HCT116 (cell line): ENCODE results near the gene DCK. TPM values are rescaled to one million over a fixed set of nuclear protein-coding genes. Genes with fewer than 3 reads are reported as not detected.

Source experiments
- ATAC-seq: fragments of 200-7000 bp; cut with Tn5 transposase; 2 replicates; pipeline ENCODE4 v1.9.1; 2020; ENCODE audit warnings: mild to moderate bottlenecking, moderate library complexity
- BruUV-seq: library from RNA; stranded (reverse); fragments of 400-500 nt; replicated peaks from 2 replicates; lab custom pipeline; 2021; lab: Mats Ljungman, UMichigan
- CTCF ChIA-PET: fragments of 300-600 bp; sonication (Branson Sonifier 250); formaldehyde crosslinking; loops from one replicate; lab custom pipeline; 2021; ENCODE audit warnings: antibody characterized with exemption; lab: Charles Lee
- POLR2A ChIA-PET: fragments of 300-600, 350-600 bp; sonication (Branson Sonifier 250); formaldehyde crosslinking; loops from one replicate; lab custom pipeline; 2021; ENCODE audit warnings: antibody characterized with exemption; lab: Charles Lee
- RAD21 ChIA-PET, 2 experiments: fragments of 300-600 bp; sonication (Branson Sonifier 250); formaldehyde crosslinking; loops; one replicate each; lab custom pipeline; 2023; ENCODE audit warnings: low total read pairs in 2 of 2; ENCODE audit not compliant: uncharacterized antibody in 2 of 2, unreplicated experiment in 2 of 2, low non-redundant PET in 1 of 2; lab: Charles Lee
- DNase-seq: peaks from one replicate; pipeline ENCODE4 v3.0.0-alpha.2; 2010; ENCODE audit warnings: low read depth, low spot score
- H2AFZ ChIP-seq: fragments of 200-600 bp; shearing (Covaris generic), sonication (generic); 2 replicates; pipeline ENCODE4 v1.6.1; 2017; ENCODE audit warnings: low read depth, mixed run types, mixed read lengths, antibody characterized with exemption, low read length; ENCODE audit not compliant: poor library complexity, severe bottlenecking
- H3K27ac ChIP-seq: 2 replicates; pipeline ENCODE4 v1.5.1; 2012; ENCODE audit warnings: low read depth, low read length
- H3K27me3 ChIP-seq: fragments of 200-600 bp; sonication (generic); 2 replicates; pipeline ENCODE4 v1.6.1; 2016; ENCODE audit warnings: mixed run types, low read length, mixed read lengths; ENCODE audit not compliant: insufficient read depth
- H3K36me3 ChIP-seq, 2 experiments: fragments of 200-500 bp in 1 of 2; fragments of 200-600 bp in 1 of 2; sonication (Bioruptor generic) in 1 of 2; sonication (generic) in 1 of 2; 2 replicates each; pipeline versions ENCODE4 v1.5.1 to v1.6.1; 2014 to 2016; ENCODE audit warnings: low read length in 2 of 2, inconsistent platforms in 1 of 2, mixed read lengths in 1 of 2, mixed run types in 1 of 2; ENCODE audit not compliant: insufficient read depth in 2 of 2, control insufficient read depth in 1 of 2
- H3K4me1 ChIP-seq, 2 experiments: fragments of 200-600 bp in 1 of 2; sonication (generic) in 1 of 2; 2 replicates each; pipeline versions ENCODE4 v1.5.1 to v1.6.1; 2012 to 2017; ENCODE audit warnings: low read length in 2 of 2, inconsistent platforms in 1 of 2, mild to moderate bottlenecking in 1 of 2, mixed read lengths in 1 of 2, mixed run types in 1 of 2, moderate library complexity in 1 of 2; ENCODE audit not compliant: insufficient read depth in 2 of 2, control insufficient read depth in 1 of 2
- H3K4me2 ChIP-seq: fragments of 200-600 bp; sonication (generic); 2 replicates; pipeline ENCODE4 v1.6.1; 2017; ENCODE audit warnings: mixed run types, low read length, mixed read lengths
- H3K4me3 ChIP-seq, 2 experiments: fragments of 200-600 bp in 1 of 2; sonication (generic) in 1 of 2; replicated peaks in 1 of 2; 2 replicates each; pipeline ENCODE4 v1.5.1; 2011 to 2016; ENCODE audit warnings: low read length in 2 of 2, control low read depth in 1 of 2, low read depth in 1 of 2, mild to moderate bottlenecking in 1 of 2, mixed read lengths in 1 of 2, mixed run types in 1 of 2
- H3K79me2 ChIP-seq: fragments of 200-600 bp; sonication (generic); 2 replicates; pipeline ENCODE4 v1.6.1; 2017; ENCODE audit warnings: mild to moderate bottlenecking, mixed run types, low read length, moderate library complexity, mixed read lengths; ENCODE audit not compliant: insufficient read depth
- H3K9ac ChIP-seq: fragments of 200-600 bp; sonication (generic); 2 replicates; pipeline ENCODE4 v1.6.1; 2016; ENCODE audit warnings: low read length, mixed read lengths
- H3K9me2 ChIP-seq: fragments of 200-600 bp; sonication (generic), shearing (Covaris generic); 2 replicates; pipeline ENCODE4 v1.6.1; 2017; ENCODE audit warnings: mixed run types, mild to moderate bottlenecking, moderate library complexity; ENCODE audit not compliant: insufficient read depth
- H3K9me3 ChIP-seq, 2 experiments: fragments of 200-500 bp in 1 of 2; fragments of 200-600 bp in 1 of 2; sonication (Bioruptor generic) in 1 of 2; sonication (generic) in 1 of 2; 2 replicates each; pipeline ENCODE4 v1.6.1; 2014 to 2017; ENCODE audit warnings: low read length in 2 of 2, mixed read lengths in 2 of 2, inconsistent platforms in 1 of 2, low read depth in 1 of 2, mild to moderate bottlenecking in 1 of 2, mixed run types in 1 of 2, moderate library complexity in 1 of 2; ENCODE audit not compliant: control insufficient read depth in 1 of 2, insufficient read depth in 1 of 2
- H4K20me1 ChIP-seq: fragments of 200-600 bp; sonication (generic), shearing (Covaris generic); 2 replicates; pipeline ENCODE4 v1.6.1; 2017; ENCODE audit warnings: mixed run types, mild to moderate bottlenecking, moderate library complexity; ENCODE audit not compliant: insufficient read depth
- CBX3 ChIP-seq: IDR thresholded peaks from 2 replicates; pipeline ENCODE4 v1.6.1; 2012; ENCODE audit warnings: low read depth
- ELF1 ChIP-seq: IDR thresholded peaks from 2 replicates; pipeline ENCODE4 v1.6.1; 2012; ENCODE audit warnings: low read depth, borderline replicate concordance
- POLR2A ChIP-seq: IDR thresholded peaks from 2 replicates; pipeline ENCODE4 v1.7.0; 2011; ENCODE audit warnings: borderline replicate concordance; ENCODE audit not compliant: insufficient read depth, insufficient read length; ENCODE audit errors: extremely low read depth
- POLR2AphosphoS5 ChIP-seq: IDR thresholded peaks from 2 replicates; pipeline ENCODE4 v1.6.1; 2011; ENCODE audit warnings: mild to moderate bottlenecking, low read depth, low read length, moderate library complexity
- RAD21 ChIP-seq: IDR thresholded peaks from 2 replicates; pipeline ENCODE4 v1.6.1; 2012; ENCODE audit warnings: low read depth, mild to moderate bottlenecking
- SIN3A ChIP-seq: IDR thresholded peaks from 2 replicates; pipeline ENCODE4 v1.6.1; 2012; ENCODE audit warnings: low read depth
- SP1 ChIP-seq: IDR thresholded peaks from 2 replicates; pipeline ENCODE4 v1.6.1; 2012; ENCODE audit warnings: low read depth
- SRF ChIP-seq: IDR thresholded peaks from 2 replicates; pipeline ENCODE4 v1.6.1; 2012; ENCODE audit warnings: low read depth
- TCF7L2 ChIP-seq: IDR thresholded peaks from 2 replicates; pipeline ENCODE4 v1.7.0; 2011; ENCODE audit warnings: borderline replicate concordance, inconsistent platforms; ENCODE audit not compliant: insufficient read depth, insufficient read length; ENCODE audit errors: extremely low read depth
- YY1 ChIP-seq: IDR thresholded peaks from 2 replicates; pipeline ENCODE4 v1.6.1; 2011; ENCODE audit warnings: low read length, low read depth, moderate library complexity, mild to moderate bottlenecking; ENCODE audit not compliant: insufficient replicate concordance; ENCODE audit errors: extremely low read depth
- ZFX ChIP-seq: fragments of 450-650 bp; IDR thresholded peaks from 2 replicates; pipeline ENCODE4 v1.6.1; 2017
- ZNF274 ChIP-seq: fragments of 200-500 bp; sonication (Bioruptor generic); IDR thresholded peaks from 2 replicates; pipeline ENCODE4 v1.6.1; 2014; ENCODE audit warnings: mild to moderate bottlenecking, low read depth, low read length, inconsistent platforms
- intact Hi-C: fragments of 100-400 bp; cut with micrococcal nuclease; formaldehyde crosslinking; loops from 2 replicates; pipeline ENCODE4 v1.10.0; 2022
- total RNA-seq: library from RNA; stranded (reverse); gene quantifications from one replicate; pipeline ENCODE4 v1.2.1, GENCODE V29; 2021; ENCODE audit not compliant: unreplicated experiment
- TF ChIP-seq, protein P1 (sequence below): IDR thresholded peaks from 2 replicates; pipeline ENCODE4 v1.6.1; 2012
- TF ChIP-seq, protein P2 (sequence below), 3 experiments: fragments of 200-600 bp in 1 of 3; sonication (generic) in 1 of 3; IDR thresholded peaks in 2 of 3; conservative IDR thresholded peaks in 1 of 3; 2 replicates each; pipeline ENCODE4 v1.5.1; 2012 to 2017; ENCODE audit warnings: low read depth in 2 of 3, low read length in 2 of 3, antibody characterized with exemption in 1 of 3, borderline replicate concordance in 1 of 3, control low read depth in 1 of 3, mild to moderate bottlenecking in 1 of 3, mixed read lengths in 1 of 3, mixed run types in 1 of 3, moderate library complexity in 1 of 3; ENCODE audit not compliant: insufficient read depth in 1 of 3
- TF ChIP-seq, protein P3 (sequence below): IDR thresholded peaks from 2 replicates; pipeline ENCODE4 v1.6.1; 2012

Gene DCK
- total RNA-seq, 1 experiment from 2014 or later, result 23.0 TPM

GRCh38 chr4:70994069-70994366, 569 bp downstream of the DCK start (continued):
- TF ChIP-seq ZNF274, result no peak
- no peak for TF ChIP-seq ELF1
- no peak for TF ChIP-seq SP1
- no peak for TF ChIP-seq CBX3

DNA sequence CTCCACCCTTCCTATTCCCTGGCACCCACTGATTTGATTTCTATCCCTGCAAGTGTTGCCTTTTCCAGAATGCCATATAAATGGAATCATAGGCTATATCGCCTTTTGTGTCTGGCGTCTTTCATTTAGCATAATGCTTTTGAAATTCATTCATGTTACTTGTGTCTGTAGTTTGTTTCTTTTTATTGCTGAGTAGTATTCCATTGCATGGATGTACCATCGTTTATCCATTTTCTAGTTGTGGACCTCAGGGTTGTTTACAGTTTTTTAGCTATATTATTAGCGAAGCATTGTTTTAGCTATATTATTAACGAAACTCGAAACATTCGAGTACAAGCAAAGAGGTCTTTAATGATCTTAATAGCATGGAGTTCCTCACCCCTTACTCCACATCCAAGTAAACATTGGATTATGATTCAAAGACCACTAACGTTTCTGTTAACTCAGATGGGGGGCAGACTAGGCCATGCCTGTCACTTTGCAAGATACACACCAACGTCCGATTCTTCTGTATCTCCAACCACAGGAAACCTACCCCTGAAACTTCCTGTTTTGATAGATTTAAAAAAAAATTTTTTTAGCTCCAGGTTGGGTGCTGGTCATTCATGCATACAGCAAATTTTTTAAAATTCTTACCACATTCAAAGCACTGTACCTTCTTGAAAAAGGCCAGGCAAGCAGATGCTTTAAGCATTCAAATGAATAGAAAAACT, 1.1 kb downstream of the DCK start:
- no peaks in the 10 kb centered on the region for H4K20me1 ChIP-seq
- no peaks in the 10 kb centered on the region for H3K9me2 ChIP-seq
- H3K4me3 ChIP-seq, result peak overlapping the region; percentile 95
- ChIA-PET POLR2A (no interaction called here), CTCF (interaction anchor here (5.1 kb wide), 1 partner anchor 16 kb away, joined by 28 read pairs; no protein-coding TSS in a partner anchor), RAD21 (no interaction called here)
- H3K9me3 ChIP-seq, result no peaks in the 10 kb centered on the region
- peaks cover 0 to 20% of the 10 kb centered on the region in 2 experiments; a peak in 3 of 4 replicates for H3K4me1 ChIP-seq
- H3K36me3 ChIP-seq, result peaks cover 2 to 13% of the 10 kb centered on the region in 2 experiments; a peak in 1 of 4 replicates
- no peak for DNase-seq
- no peak overlapping the region for H2AFZ ChIP-seq
- peak overlapping the region; percentile 84 for H3K4me2 ChIP-seq
- BruUV-seq, result TSS peak; percentile 51
- peaks cover 49% of the 10 kb centered on the region for H3K79me2 ChIP-seq
- no peak for TF ChIP-seq RAD21
- TF ChIP-seq ZFX, result no peak
- TF ChIP-seq, protein P1, sequence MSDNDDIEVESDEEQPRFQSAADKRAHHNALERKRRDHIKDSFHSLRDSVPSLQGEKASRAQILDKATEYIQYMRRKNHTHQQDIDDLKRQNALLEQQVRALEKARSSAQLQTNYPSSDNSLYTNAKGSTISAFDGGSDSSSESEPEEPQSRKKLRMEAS, result no peak
- no peak for TF ChIP-seq TCF7L2
- TF ChIP-seq POLR2A, result no peak
- no peak for TF ChIP-seq SIN3A
- TF ChIP-seq ELF1, result no peak
- TF ChIP-seq ZNF274, result no peak
- no peak for TF ChIP-seq POLR2AphosphoS5
- TF ChIP-seq, protein P2, sequence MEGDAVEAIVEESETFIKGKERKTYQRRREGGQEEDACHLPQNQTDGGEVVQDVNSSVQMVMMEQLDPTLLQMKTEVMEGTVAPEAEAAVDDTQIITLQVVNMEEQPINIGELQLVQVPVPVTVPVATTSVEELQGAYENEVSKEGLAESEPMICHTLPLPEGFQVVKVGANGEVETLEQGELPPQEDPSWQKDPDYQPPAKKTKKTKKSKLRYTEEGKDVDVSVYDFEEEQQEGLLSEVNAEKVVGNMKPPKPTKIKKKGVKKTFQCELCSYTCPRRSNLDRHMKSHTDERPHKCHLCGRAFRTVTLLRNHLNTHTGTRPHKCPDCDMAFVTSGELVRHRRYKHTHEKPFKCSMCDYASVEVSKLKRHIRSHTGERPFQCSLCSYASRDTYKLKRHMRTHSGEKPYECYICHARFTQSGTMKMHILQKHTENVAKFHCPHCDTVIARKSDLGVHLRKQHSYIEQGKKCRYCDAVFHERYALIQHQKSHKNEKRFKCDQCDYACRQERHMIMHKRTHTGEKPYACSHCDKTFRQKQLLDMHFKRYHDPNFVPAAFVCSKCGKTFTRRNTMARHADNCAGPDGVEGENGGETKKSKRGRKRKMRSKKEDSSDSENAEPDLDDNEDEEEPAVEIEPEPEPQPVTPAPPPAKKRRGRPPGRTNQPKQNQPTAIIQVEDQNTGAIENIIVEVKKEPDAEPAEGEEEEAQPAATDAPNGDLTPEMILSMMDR (IDR thresholded peaks at IDR 0.05 in 2 of 3, conservative IDR thresholded peaks at IDR 0.05 in 1 of 3; ENCODE audit: borderline replicate concordance in 1 of 3, insufficient read depth in 1 of 3, low read depth in 2 of 3, low read length in 2 of 3), result no peak
- TF ChIP-seq YY1, result no peak
- TF ChIP-seq, protein P3, sequence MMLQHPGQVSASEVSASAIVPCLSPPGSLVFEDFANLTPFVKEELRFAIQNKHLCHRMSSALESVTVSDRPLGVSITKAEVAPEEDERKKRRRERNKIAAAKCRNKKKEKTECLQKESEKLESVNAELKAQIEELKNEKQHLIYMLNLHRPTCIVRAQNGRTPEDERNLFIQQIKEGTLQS, result no peak
- no peak for TF ChIP-seq CBX3
- TF ChIP-seq SP1, result no peak
- TF ChIP-seq SRF, result no peak
- H3K27ac ChIP-seq, result peak overlapping the region; percentile 62; the same call in 1 of the 2 replicates
- intact Hi-C loops, result loop anchor here (5.0 to 10.0 kb wide), 3 partner anchors 92 to 310 kb away; partner anchors contain the start of genes MOB1B and UTP3
- no peaks in the 10 kb centered on the region for H3K27me3 ChIP-seq
- H3K9ac ChIP-seq, result peak overlapping the region; percentile 86
- ATAC-seq, result no peak
